Ishikawa (cell line): ENCODE data around the gene PACS1.

Source experiments
- CEBPB ChIP-seq: IDR thresholded peaks from 2 replicates; pipeline ENCODE4 v1.6.1; 2012
- CREB1 ChIP-seq: IDR thresholded peaks from 2 replicates; pipeline ENCODE4 v1.6.1; 2012; ENCODE audit warnings: low read depth
- EGR1 ChIP-seq: IDR thresholded peaks from 2 replicates; pipeline ENCODE4 v1.6.1; 2012
- EP300 ChIP-seq: IDR thresholded peaks from 2 replicates; pipeline ENCODE4 v1.6.1; 2012; ENCODE audit warnings: borderline replicate concordance
- FOXM1 ChIP-seq: IDR thresholded peaks from 2 replicates; pipeline ENCODE4 v1.6.1; 2012; ENCODE audit warnings: low read depth, borderline replicate concordance
- NFIC ChIP-seq: IDR thresholded peaks from 2 replicates; pipeline ENCODE4 v1.6.1; 2012
- RAD21 ChIP-seq: IDR thresholded peaks from 2 replicates; pipeline ENCODE4 v1.6.1; 2012; ENCODE audit warnings: low read depth
- REST ChIP-seq: IDR thresholded peaks from 2 replicates; pipeline ENCODE4 v1.6.1; 2012; ENCODE audit warnings: low read depth, mild to moderate bottlenecking
- TAF1 ChIP-seq: IDR thresholded peaks from 2 replicates; pipeline ENCODE4 v1.6.1; 2012; ENCODE audit warnings: low read depth, mild to moderate bottlenecking
- TCF12 ChIP-seq: IDR thresholded peaks from 2 replicates; pipeline ENCODE4 v1.6.1; 2012; ENCODE audit warnings: low read depth
- TEAD4 ChIP-seq: IDR thresholded peaks from 2 replicates; pipeline ENCODE4 v1.6.1; 2012
- USF1 ChIP-seq: IDR thresholded peaks from 2 replicates; pipeline ENCODE4 v1.6.1; 2012
- YY1 ChIP-seq: IDR thresholded peaks from 2 replicates; pipeline ENCODE4 v1.6.1; 2012; ENCODE audit warnings: low read depth
- ZBTB7A ChIP-seq: IDR thresholded peaks from 2 replicates; pipeline ENCODE4 v1.6.1; 2012; ENCODE audit warnings: low read depth
- TF ChIP-seq, protein P1 (sequence below): IDR thresholded peaks from 2 replicates; pipeline ENCODE4 v1.6.1; 2012

Gene PACS1

DNA sequence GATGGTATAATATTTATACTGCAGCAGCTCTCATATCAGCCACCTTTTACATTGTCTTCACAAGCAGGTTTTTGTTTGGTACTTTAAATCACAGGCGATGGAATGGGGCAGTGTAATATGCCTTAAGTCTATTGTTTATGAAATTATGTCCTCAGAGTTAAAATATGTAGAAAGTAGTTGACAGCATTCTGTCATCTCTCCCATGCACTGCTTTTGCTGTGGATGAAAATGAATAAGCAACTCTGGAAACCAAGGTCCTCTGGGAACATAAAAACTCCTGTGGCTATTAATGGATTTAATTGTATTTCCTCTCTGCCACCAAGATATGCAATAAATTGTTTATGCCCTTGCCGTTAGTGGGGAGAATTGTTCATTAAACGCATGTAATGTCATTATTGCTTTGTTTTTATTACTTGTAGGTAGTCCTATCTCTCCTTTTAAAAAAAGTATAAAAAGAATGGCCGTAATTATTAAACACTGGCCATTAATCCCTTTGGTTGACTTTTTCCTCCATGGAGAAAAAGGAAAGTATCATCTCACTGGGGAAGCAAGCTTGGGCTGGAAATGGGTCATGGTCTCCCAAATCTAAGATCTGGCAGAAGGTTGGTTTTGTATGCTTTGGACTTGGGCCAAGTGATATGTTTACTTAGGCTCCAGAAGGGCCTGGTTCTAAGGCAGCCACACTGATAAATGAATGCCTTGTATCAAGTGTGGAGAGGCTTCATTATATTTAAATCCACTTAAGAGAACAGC lies 13.1 kb downstream of the PACS1 start:
- TF ChIP-seq TCF12 (no peak), EGR1 (no peak), CREB1 (no peak), TAF1 (no peak), YY1 (no peak), EP300 (no peak), USF1 (no peak), FOXM1 (no peak), ZBTB7A (no peak), RAD21 (no peak), TEAD4 (no peak), CEBPB (no peak), NFIC (no peak)
- TF ChIP-seq, protein P1, sequence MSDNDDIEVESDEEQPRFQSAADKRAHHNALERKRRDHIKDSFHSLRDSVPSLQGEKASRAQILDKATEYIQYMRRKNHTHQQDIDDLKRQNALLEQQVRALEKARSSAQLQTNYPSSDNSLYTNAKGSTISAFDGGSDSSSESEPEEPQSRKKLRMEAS = no peak

DNA sequence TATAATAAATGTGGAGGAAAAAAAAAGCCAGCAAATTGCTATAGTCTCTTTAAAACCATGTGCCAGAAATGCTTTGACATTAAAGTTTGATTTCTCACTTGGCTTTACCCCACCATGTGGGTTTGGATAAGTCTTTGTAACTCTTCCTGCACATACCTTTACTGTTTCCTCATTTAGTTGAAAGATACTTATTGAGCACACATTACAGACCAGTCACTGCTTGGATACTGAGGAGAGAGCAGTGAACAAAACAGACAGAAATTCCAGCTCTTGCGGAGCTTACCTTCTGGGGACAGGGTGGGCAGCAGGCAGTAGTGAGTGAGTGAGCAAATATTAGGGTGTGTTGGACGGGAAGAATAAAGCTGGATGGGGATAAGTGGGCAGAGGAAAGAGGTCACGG lies 13.7 kb downstream of the PACS1 start:
- no peak for TF ChIP-seq USF1
- TF ChIP-seq, protein P1 = no peak
- TF ChIP-seq FOXM1 = no peak
- TF ChIP-seq EGR1 = no peak
- TF ChIP-seq REST = no peak
- no peak for TF ChIP-seq ZBTB7A

GRCh38 chr11:66084821-66085475 lies 14.9 kb downstream of the PACS1 start:
- no peak for TF ChIP-seq CREB1
- TF ChIP-seq NFIC = no peak
- no peak for TF ChIP-seq RAD21
- no peak for TF ChIP-seq CEBPB
- TF ChIP-seq USF1 = no peak
- no peak for TF ChIP-seq FOXM1
- no peak for TF ChIP-seq TCF12
- TF ChIP-seq EGR1 = no peak
- TF ChIP-seq, protein P1 = no peak
- TF ChIP-seq YY1 = no peak
- no peak for TF ChIP-seq EP300
- no peak for TF ChIP-seq ZBTB7A
- no peak for TF ChIP-seq TEAD4
- no peak for TF ChIP-seq TAF1
- no peak for TF ChIP-seq REST

- TF ChIP-seq NFIC (no peak), FOXM1 (no peak), EP300 (no peak)
- TF ChIP-seq, protein P1 = no peak
Measured at GRCh38 chr11:66087148-66087908, 17.3 kb downstream of the PACS1 start.

- TF ChIP-seq YY1 = no peak
- TF ChIP-seq, protein P1 = no peak
- no peak for TF ChIP-seq ZBTB7A
- no peak for TF ChIP-seq FOXM1
- TF ChIP-seq USF1 = no peak
- no peak for TF ChIP-seq TAF1
- no peak for TF ChIP-seq REST
- no peak for TF ChIP-seq NFIC
- TF ChIP-seq EP300 = no peak
- no peak for TF ChIP-seq RAD21
- no peak for TF ChIP-seq TEAD4
- no peak for TF ChIP-seq TCF12
- TF ChIP-seq CREB1 = no peak
- TF ChIP-seq CEBPB = no peak
- TF ChIP-seq EGR1 = no peak
Measured at GRCh38 chr11:66089067-66089466, 19.0 kb downstream of the PACS1 start.
